H1 (cell line): Measurements from ENCODE around the gene XKR7. TPM values are rescaled to one million over a fixed set of nuclear protein-coding genes. Genes with fewer than 3 reads are reported as not detected.

Experiments
- ATF2 ChIP-seq: IDR thresholded peaks from 2 replicates; pipeline ENCODE4 v1.6.1; 2012; ENCODE audit warnings: low read length, inconsistent platforms
- CHD7 ChIP-seq: fragments of 300-600 bp; sonication (generic); IDR thresholded peaks from 2 replicates; pipeline ENCODE4 v1.7.1; 2012; ENCODE audit warnings: low read length, moderate library complexity, mild to moderate bottlenecking, inconsistent platforms; ENCODE audit not compliant: insufficient replicate concordance
- EZH2 ChIP-seq: fragments of 200-600 bp; sonication (generic); IDR thresholded peaks from 2 replicates; pipeline ENCODE4 v1.7.1; 2012; ENCODE audit warnings: low read depth, mild to moderate bottlenecking, moderate library complexity, low read length, inconsistent platforms; ENCODE audit not compliant: severe bottlenecking
- HDAC6 ChIP-seq: IDR thresholded peaks from one replicate; pipeline ENCODE4 v1.7.1; 2012; ENCODE audit warnings: low read depth, mild to moderate bottlenecking, inconsistent platforms, low read length, moderate library complexity
- JUND ChIP-seq: IDR thresholded peaks from 2 replicates; pipeline ENCODE4 v1.6.1; 2011; ENCODE audit warnings: mild to moderate bottlenecking, improper control_type of control experiment, low read length
- RAD21 ChIP-seq, 2 experiments: IDR thresholded peaks in 1 of 2; conservative IDR thresholded peaks in 1 of 2; 2 replicates each; pipeline ENCODE4 v1.6.1; 2011; ENCODE audit warnings: low read depth in 2 of 2, low read length in 2 of 2, improper control_type of control experiment in 1 of 2, inconsistent platforms in 1 of 2, mild to moderate bottlenecking in 1 of 2, moderate library complexity in 1 of 2
- RBBP5 ChIP-seq: IDR thresholded peaks from 2 replicates; pipeline ENCODE4 v1.7.1; 2012; ENCODE audit warnings: low read depth, mild to moderate bottlenecking, inconsistent platforms, low read length, moderate library complexity, borderline replicate concordance
- RXRA ChIP-seq: IDR thresholded peaks from 2 replicates; pipeline ENCODE4 v1.6.1; 2011; ENCODE audit warnings: low read depth, mild to moderate bottlenecking, low read length, moderate library complexity; ENCODE audit not compliant: insufficient read depth
- polyA plus RNA-seq, 7 experiments: library from polyadenylated mRNA; depleted of rRNA in 3 of 7; stranded (reverse) in 5 of 7; unstranded in 2 of 7; fragments of >200 nt in 5 of 7; fragments of 200-250 nt in 2 of 7; gene quantifications; 1 replicate in 5 of 7; 2 replicates in 1 of 7; 4 replicates in 1 of 7; pipeline versions ENCODE4 v1.2.1 to v1.2.3, GENCODE V29; 2011 to 2013; ENCODE audit warnings: missing spikeins in 2 of 7, mixed read lengths in 2 of 7
- total RNA-seq: library from RNA; stranded (reverse); fragmentation: NEBNext Ultra II Directional; extraction: Animal tissue kit (Norgen Biotek cat#: 25700); gene quantifications from 2 replicates; pipeline ENCODE4 v1.2.1, GENCODE V29; 2021

XKR7 gene
- total and polyA plus RNA-seq, 2 of the 8 experiments (the other 6 are each of a cell fraction or from before 2014, with no cell fraction given) = 1.8 to 2.4 TPM

- TF ChIP-seq CHD7 (no peak), HDAC6 (no peak), EZH2 (peak; percentile 45), RXRA (no peak), RBBP5 (no peak), JUND (no peak), RAD21 (IDR thresholded peaks at IDR 0.05 in 1 of 2, conservative IDR thresholded peaks at IDR 0.05 in 1 of 2; ENCODE audit: low read depth in 2 of 2, low read length in 2 of 2) (no peak), ATF2 (no peak)
- TF ChIP-seq, all 59 proteins: peak for 1
Observed at GRCh38 chr20:32051720-32052089, 83.8 kb downstream of the XKR7 start (continued).
